ENCODE results near the gene KRT71.

KRT71 gene

DNA sequence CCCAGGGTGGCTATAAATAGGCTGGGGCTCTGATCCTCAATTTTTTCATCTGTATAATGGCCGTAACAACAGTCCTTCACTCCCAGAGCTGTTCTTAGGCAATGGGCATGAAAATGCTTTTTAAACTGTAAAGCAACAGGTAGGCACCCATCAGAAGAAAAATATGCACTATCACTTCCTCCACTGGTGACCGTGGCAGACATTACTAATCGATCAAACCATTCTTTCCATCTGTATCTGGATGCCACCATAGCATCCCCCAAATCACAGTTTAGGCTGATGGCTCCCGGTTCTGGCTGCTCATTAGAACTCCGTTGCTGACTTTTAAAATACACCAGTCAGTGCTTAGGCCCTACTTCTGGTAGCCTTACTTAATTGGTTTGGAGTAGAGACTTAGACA is 11.2 kb downstream of the KRT71 start:
- Histone ChIP-seq H3K9ac (no peak overlapping the region), H4K20me1 (ENCODE audit: insufficient read depth) (no peaks in the 10 kb centered on the region), H3K36me3 (ENCODE audit: insufficient read depth) (no peaks in the 10 kb centered on the region), H3K27me3 (ENCODE audit: insufficient read depth, low read depth) (peaks cover 17% of the 10 kb centered on the region), H3K4me2 (no peak overlapping the region), H3K79me2 (ENCODE audit: insufficient read depth, low read depth) (no peaks in the 10 kb centered on the region), H3K4me3 (IDR thresholded peaks at IDR 0.05; ENCODE audit: insufficient read depth, low read depth, low read length) (no peak overlapping the region), H3K4me1 (ENCODE audit: low read depth, poor library complexity, severe bottlenecking) (no peaks in the 10 kb centered on the region), H2AFZ (ENCODE audit: low read depth) (no peak overlapping the region), H3K27ac (no peak overlapping the region)
- TF ChIP-seq, protein P1, sequence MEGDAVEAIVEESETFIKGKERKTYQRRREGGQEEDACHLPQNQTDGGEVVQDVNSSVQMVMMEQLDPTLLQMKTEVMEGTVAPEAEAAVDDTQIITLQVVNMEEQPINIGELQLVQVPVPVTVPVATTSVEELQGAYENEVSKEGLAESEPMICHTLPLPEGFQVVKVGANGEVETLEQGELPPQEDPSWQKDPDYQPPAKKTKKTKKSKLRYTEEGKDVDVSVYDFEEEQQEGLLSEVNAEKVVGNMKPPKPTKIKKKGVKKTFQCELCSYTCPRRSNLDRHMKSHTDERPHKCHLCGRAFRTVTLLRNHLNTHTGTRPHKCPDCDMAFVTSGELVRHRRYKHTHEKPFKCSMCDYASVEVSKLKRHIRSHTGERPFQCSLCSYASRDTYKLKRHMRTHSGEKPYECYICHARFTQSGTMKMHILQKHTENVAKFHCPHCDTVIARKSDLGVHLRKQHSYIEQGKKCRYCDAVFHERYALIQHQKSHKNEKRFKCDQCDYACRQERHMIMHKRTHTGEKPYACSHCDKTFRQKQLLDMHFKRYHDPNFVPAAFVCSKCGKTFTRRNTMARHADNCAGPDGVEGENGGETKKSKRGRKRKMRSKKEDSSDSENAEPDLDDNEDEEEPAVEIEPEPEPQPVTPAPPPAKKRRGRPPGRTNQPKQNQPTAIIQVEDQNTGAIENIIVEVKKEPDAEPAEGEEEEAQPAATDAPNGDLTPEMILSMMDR (conservative IDR thresholded peaks at IDR 0.05; ENCODE audit: low read depth, low read length), result no peak

DNA sequence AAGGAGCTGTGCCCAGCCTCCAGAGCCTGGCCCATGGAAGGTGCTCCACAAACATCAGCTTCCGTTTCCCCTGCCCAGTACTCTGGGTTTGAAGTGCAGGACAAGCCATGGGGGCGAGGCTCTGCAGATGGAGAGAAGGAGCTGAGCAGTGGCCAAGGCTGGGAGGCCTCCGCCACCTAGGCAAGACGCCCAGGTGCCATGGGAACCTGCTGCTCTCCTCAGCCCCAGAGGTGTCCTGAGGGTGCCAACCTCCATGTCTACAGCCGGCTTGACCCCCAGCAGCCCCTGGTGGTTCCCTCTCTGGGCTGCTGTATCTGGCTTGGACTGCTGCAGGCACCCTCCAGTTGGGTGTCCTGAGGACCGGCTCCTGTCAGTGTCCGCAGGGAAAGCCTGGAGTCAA is 12.4 kb downstream of the KRT71 start:
- H3K27me3 ChIP-seq (ENCODE audit: insufficient read depth, low read depth), result peaks cover 17% of the 10 kb centered on the region

DNA sequence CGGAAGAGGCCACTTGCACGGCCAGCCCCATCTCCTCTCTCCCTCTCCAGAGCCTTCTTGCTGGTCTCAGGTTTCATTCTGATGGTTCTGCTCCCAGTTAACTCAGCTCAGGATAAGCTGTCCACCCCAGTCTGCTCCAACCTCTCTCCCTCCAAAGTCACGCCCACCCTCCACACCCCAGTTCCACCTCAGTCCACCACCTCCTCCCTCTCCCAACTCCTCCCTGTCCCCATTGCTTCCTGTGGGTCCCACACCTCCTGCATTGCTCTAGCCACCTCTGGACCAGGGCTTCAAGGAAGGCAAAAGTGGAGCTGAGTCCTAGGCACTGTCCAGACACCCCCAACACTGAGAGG is 13.1 kb downstream of the KRT71 start:
- Histone ChIP-seq H3K79me2 (ENCODE audit: insufficient read depth, low read depth) (no peaks in the 10 kb centered on the region), H3K27me3 (ENCODE audit: insufficient read depth, low read depth) (peaks cover 14% of the 10 kb centered on the region), H3K4me1 (ENCODE audit: low read depth, poor library complexity, severe bottlenecking) (no peaks in the 10 kb centered on the region), H3K9ac (no peak overlapping the region), H3K36me3 (ENCODE audit: insufficient read depth) (no peaks in the 10 kb centered on the region), H3K4me2 (no peak overlapping the region), H3K27ac (no peak overlapping the region), H2AFZ (ENCODE audit: low read depth) (no peak overlapping the region), H4K20me1 (ENCODE audit: insufficient read depth) (no peaks in the 10 kb centered on the region), H3K4me3 (IDR thresholded peaks at IDR 0.05; ENCODE audit: insufficient read depth, low read depth, low read length) (no peak overlapping the region)
- TF ChIP-seq, protein P1 (conservative IDR thresholded peaks at IDR 0.05; ENCODE audit: low read depth, low read length), result no peak

More for the DNA sequence above, 12.4 kb downstream of the KRT71 start:
- Histone ChIP-seq H3K79me2 (ENCODE audit: insufficient read depth, low read depth) (no peaks in the 10 kb centered on the region), H3K4me2 (no peak overlapping the region), H3K4me1 (ENCODE audit: low read depth, poor library complexity, severe bottlenecking) (no peaks in the 10 kb centered on the region), H3K4me3 (IDR thresholded peaks at IDR 0.05; ENCODE audit: insufficient read depth, low read depth, low read length) (no peak overlapping the region), H3K9ac (no peak overlapping the region), H3K27ac (no peak overlapping the region), H3K36me3 (ENCODE audit: insufficient read depth) (no peaks in the 10 kb centered on the region), H2AFZ (ENCODE audit: low read depth) (no peak overlapping the region), H4K20me1 (ENCODE audit: insufficient read depth) (no peaks in the 10 kb centered on the region)
- TF ChIP-seq, protein P1 (conservative IDR thresholded peaks at IDR 0.05; ENCODE audit: low read depth, low read length), result no peak

DNA sequence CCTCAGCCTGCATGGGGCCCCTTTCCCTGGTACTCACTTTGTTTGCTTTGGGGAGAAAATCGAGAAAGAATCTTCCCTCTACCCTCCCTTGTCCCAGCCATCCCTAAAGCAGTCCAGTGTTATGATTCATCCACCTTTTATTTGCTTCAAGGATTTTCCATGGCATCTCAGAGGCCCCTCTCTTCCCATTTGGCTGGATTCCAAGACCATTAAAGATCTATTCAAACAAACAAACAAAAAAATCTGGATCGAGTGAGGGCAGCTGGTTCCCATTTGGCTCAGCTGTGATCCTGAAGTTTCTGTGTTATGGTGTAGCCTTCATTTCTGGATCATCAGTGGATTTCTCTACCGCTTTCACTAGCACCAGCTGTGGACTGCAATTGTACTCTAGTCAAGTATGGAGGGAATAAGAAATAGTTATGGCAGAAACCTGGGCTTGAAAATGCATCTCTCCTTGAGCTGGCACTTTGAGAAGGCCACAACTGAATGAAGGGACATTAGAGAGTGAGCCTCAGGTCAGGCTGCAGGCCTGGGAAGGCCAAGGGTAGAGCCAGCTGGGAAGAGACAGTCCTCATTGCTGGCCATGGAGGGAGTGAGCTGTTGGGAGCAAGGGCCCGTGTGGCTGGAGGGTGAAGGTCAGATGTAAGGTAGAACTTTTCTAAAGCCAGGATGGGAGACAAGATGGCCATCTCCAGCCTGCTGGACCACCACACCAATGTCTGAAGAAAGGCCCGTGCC is 13.7 kb downstream of the KRT71 start:
- no peaks in the 10 kb centered on the region for H4K20me1 ChIP-seq (ENCODE audit: insufficient read depth)
- H2AFZ ChIP-seq (ENCODE audit: low read depth), result no peak overlapping the region
- no peaks in the 10 kb centered on the region for H3K4me1 ChIP-seq (ENCODE audit: low read depth, poor library complexity, severe bottlenecking)
- TF ChIP-seq, protein P1 (conservative IDR thresholded peaks at IDR 0.05; ENCODE audit: low read depth, low read length), result no peak
- no peak overlapping the region for H3K4me3 ChIP-seq (IDR thresholded peaks at IDR 0.05; ENCODE audit: insufficient read depth, low read depth, low read length)
- no peak overlapping the region for H3K9ac ChIP-seq
- no peak overlapping the region for H3K4me2 ChIP-seq
- no peaks in the 10 kb centered on the region for H3K79me2 ChIP-seq (ENCODE audit: insufficient read depth, low read depth)
- H3K36me3 ChIP-seq (ENCODE audit: insufficient read depth), result no peaks in the 10 kb centered on the region
- peaks cover 14% of the 10 kb centered on the region for H3K27me3 ChIP-seq (ENCODE audit: insufficient read depth, low read depth)
- H3K27ac ChIP-seq, result no peak overlapping the region
